HG03565 (cell line): Measurements from ENCODE around the gene TM9SF2.
"Not testable (repeated sequence)": the region's sequence is repeated elsewhere in the genome, so short reads cannot be mapped to it uniquely, and the experiment has no call there.

ENCODE experiments used
- ATAC-seq: cut with Tn5 transposase; IDR thresholded peaks from one replicate; pipeline ENCODE4 v1.9.1; 2021; ENCODE audit warnings: mild to moderate bottlenecking, moderate library complexity; ENCODE audit not compliant: unreplicated experiment

Gene TM9SF2

GRCh38 chr13:99528547-99528946, 27.3 kb downstream of the TM9SF2 start:
- ATAC-seq = peak; percentile 61

- ATAC-seq = no peak
Measured at GRCh38 chr13:99536023-99536422, 34.8 kb downstream of the TM9SF2 start.

GRCh38 chr13:99540530-99540929, 39.3 kb downstream of the TM9SF2 start:
- ATAC-seq = no peak

- peak; percentile 97 for ATAC-seq
Measured at GRCh38 chr13:99542788-99543406, 41.6 kb downstream of the TM9SF2 start.

GRCh38 chr13:99545361-99545760, 44.1 kb downstream of the TM9SF2 start:
- no peak for ATAC-seq

GRCh38 chr13:99545979-99546378, 44.7 kb downstream of the TM9SF2 start:
- no peak for ATAC-seq

- no peak for ATAC-seq
Measured at GRCh38 chr13:99546878-99547277, 45.6 kb downstream of the TM9SF2 start.

GRCh38 chr13:99548448-99548847, 47.2 kb downstream of the TM9SF2 start:
- peak; percentile 53 for ATAC-seq

GRCh38 chr13:99553033-99553432, 51.8 kb downstream of the TM9SF2 start:
- no peak for ATAC-seq

- no peak for ATAC-seq
Measured at GRCh38 chr13:99555149-99555548, 53.9 kb downstream of the TM9SF2 start.

GRCh38 chr13:99556867-99557443, 55.7 kb downstream of the TM9SF2 start:
- ATAC-seq = no peak

GRCh38 chr13:99558570-99559180, 57.4 kb downstream of the TM9SF2 start:
- no peak for ATAC-seq

- ATAC-seq = no peak
Measured at GRCh38 chr13:99559560-99559959, 58.3 kb downstream of the TM9SF2 start.

GRCh38 chr13:99563404-99563803, 62.1 kb downstream of the TM9SF2 start:
- no peak for ATAC-seq

- no peak for ATAC-seq
Measured at GRCh38 chr13:99564386-99564785, 63.1 kb downstream of the TM9SF2 start.

- no peak for ATAC-seq
Measured at GRCh38 chr13:99565478-99566124, 64.3 kb downstream of the TM9SF2 start.

GRCh38 chr13:99566125-99567083, 65.1 kb downstream of the TM9SF2 start:
- no peak for ATAC-seq

GRCh38 chr13:99568901-99569300, 67.6 kb downstream of the TM9SF2 start:
- ATAC-seq = not testable (repeated sequence)

GRCh38 chr13:99572131-99572530, 70.9 kb downstream of the TM9SF2 start:
- ATAC-seq = no peak

GRCh38 chr13:99572921-99573320, 71.6 kb downstream of the TM9SF2 start:
- no peak for ATAC-seq
